ENCODE data around the gene NAPEPLD.

DNA sequence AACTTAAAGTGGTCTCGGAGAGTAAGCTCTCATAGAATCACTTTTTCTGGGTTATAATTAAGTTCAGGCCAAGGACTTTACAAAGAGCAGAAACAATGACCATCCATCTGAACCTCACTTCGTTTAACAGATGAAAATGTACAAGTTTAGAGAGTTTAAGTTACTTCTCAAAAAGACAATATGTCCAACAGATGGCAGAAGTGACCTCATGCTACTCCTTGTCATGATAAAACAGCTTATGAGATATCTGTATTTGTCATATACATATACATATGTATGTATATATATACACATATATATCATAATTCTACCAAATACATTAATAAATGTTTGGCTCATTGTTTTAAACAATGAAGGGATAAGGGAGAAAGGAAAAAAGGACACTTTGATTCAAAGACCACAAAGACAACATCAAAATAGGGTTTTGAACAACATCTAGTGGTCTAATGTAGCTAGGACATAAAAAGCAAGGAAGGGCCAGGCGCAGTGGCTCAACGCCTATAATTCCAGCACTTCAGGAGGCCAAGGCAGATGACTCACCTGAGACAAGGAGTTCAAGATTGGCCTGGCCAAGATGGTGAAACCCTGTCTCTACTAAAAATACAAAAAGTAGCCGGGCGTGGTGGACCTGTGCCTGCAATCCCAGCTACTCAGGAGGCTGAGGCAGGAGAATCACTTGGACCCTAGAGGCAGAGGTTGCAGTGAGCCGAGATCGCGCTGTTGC lies 17.8 kb downstream of the NAPEPLD start:
- TF ChIP-seq, protein P1, sequence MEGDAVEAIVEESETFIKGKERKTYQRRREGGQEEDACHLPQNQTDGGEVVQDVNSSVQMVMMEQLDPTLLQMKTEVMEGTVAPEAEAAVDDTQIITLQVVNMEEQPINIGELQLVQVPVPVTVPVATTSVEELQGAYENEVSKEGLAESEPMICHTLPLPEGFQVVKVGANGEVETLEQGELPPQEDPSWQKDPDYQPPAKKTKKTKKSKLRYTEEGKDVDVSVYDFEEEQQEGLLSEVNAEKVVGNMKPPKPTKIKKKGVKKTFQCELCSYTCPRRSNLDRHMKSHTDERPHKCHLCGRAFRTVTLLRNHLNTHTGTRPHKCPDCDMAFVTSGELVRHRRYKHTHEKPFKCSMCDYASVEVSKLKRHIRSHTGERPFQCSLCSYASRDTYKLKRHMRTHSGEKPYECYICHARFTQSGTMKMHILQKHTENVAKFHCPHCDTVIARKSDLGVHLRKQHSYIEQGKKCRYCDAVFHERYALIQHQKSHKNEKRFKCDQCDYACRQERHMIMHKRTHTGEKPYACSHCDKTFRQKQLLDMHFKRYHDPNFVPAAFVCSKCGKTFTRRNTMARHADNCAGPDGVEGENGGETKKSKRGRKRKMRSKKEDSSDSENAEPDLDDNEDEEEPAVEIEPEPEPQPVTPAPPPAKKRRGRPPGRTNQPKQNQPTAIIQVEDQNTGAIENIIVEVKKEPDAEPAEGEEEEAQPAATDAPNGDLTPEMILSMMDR (IDR thresholded peaks at IDR 0.05) = no peak
- TF ChIP-seq POLR2A (IDR thresholded peaks at IDR 0.05) = no peak
- TF ChIP-seq POLR2AphosphoS5 (IDR thresholded peaks at IDR 0.05) = no peak

All from breast epithelium (tissue), 3 donors.